A673 (cell line): ENCODE data around the gene TPX2.

Experiments used
- EZH2 ChIP-seq: fragments of 200-600 bp; sonication (generic); IDR thresholded peaks from 2 replicates; pipeline ENCODE4 v1.6.1; 2017; ENCODE audit warnings: borderline replicate concordance, low read depth, mild to moderate bottlenecking, mixed read lengths, antibody characterized with exemption, low read length; ENCODE audit not compliant: poor library complexity, severe bottlenecking
- TF ChIP-seq, protein P1 (sequence below): fragments of 300-800, 200-600 bp; sonication (generic); conservative IDR thresholded peaks from 2 replicates; pipeline ENCODE4 v1.5.1; 2017; ENCODE audit warnings: low read depth, mild to moderate bottlenecking, antibody characterized with exemption, low read length, moderate library complexity, mixed read lengths

DNA sequence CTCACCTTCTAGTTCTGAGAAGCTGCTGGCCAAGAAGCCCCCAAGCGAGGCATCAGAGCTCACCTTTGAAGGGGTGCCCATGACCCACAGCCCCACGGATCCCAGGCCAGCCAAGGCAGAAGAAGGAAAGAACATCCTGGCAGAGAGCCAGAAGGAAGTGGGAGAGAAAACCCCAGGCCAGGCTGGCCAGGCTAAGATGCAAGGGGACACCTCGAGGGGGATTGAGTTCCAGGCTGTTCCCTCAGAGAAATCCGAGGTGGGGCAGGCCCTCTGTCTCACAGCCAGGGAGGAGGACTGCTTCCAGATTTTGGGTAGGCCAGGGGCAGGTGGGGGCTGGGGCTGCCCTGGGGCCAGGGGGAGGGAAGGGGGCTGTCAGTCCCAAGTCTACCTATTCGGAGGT, 82.3 kb downstream of the TPX2 start:
- TF ChIP-seq, protein P1, sequence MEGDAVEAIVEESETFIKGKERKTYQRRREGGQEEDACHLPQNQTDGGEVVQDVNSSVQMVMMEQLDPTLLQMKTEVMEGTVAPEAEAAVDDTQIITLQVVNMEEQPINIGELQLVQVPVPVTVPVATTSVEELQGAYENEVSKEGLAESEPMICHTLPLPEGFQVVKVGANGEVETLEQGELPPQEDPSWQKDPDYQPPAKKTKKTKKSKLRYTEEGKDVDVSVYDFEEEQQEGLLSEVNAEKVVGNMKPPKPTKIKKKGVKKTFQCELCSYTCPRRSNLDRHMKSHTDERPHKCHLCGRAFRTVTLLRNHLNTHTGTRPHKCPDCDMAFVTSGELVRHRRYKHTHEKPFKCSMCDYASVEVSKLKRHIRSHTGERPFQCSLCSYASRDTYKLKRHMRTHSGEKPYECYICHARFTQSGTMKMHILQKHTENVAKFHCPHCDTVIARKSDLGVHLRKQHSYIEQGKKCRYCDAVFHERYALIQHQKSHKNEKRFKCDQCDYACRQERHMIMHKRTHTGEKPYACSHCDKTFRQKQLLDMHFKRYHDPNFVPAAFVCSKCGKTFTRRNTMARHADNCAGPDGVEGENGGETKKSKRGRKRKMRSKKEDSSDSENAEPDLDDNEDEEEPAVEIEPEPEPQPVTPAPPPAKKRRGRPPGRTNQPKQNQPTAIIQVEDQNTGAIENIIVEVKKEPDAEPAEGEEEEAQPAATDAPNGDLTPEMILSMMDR = no peak
- TF ChIP-seq EZH2 = no peak
